KMS-11 (cell line): ENCODE results near the gene SND1.

Source experiments
- H2AFZ ChIP-seq: fragments of 200-600 bp; sonication (generic); 2 replicates; pipeline ENCODE4 v1.6.1; 2016; ENCODE audit warnings: antibody characterized with exemption, mixed run types, low read depth
- H3K27ac ChIP-seq: fragments of 200-600 bp; sonication (generic); 2 replicates; pipeline ENCODE4 v1.6.1; 2016; ENCODE audit warnings: mild to moderate bottlenecking, mixed run types
- H3K27me3 ChIP-seq: fragments of 200-600 bp; sonication (generic); 2 replicates; pipeline ENCODE4 v1.6.1; 2017; ENCODE audit warnings: mild to moderate bottlenecking, low read depth, mixed run types, moderate library complexity; ENCODE audit not compliant: insufficient read depth
- H3K36me3 ChIP-seq: fragments of 200-600 bp; sonication (generic); 2 replicates; pipeline ENCODE4 v1.6.1; 2017; ENCODE audit warnings: mild to moderate bottlenecking, mixed run types; ENCODE audit not compliant: insufficient read depth
- H3K4me1 ChIP-seq: fragments of 200-600 bp; sonication (generic); 2 replicates; pipeline ENCODE4 v1.6.1; 2016; ENCODE audit warnings: mild to moderate bottlenecking, low read depth, mixed run types; ENCODE audit not compliant: poor library complexity, severe bottlenecking
- H3K4me2 ChIP-seq: fragments of 200-600 bp; sonication (generic); 2 replicates; pipeline ENCODE4 v1.7.0; 2016; ENCODE audit warnings: mild to moderate bottlenecking, mixed run types
- H3K4me3 ChIP-seq: fragments of 200-600 bp; sonication (generic); IDR thresholded peaks from 2 replicates; pipeline ENCODE4 v1.6.1; 2017; ENCODE audit warnings: low read depth, low read length, mixed read lengths; ENCODE audit not compliant: insufficient read depth
- H3K79me2 ChIP-seq: fragments of 200-600 bp; sonication (generic); 2 replicates; pipeline ENCODE4 v1.6.1; 2016; ENCODE audit warnings: low read depth, mixed run types; ENCODE audit not compliant: insufficient read depth
- H3K9ac ChIP-seq: fragments of 200-600 bp; sonication (generic); 2 replicates; pipeline ENCODE4 v1.6.1; 2016; ENCODE audit warnings: mild to moderate bottlenecking, mixed run types
- H4K20me1 ChIP-seq: fragments of 200-600 bp; sonication (generic); 2 replicates; pipeline ENCODE4 v1.6.1; 2016; ENCODE audit warnings: mild to moderate bottlenecking, mixed run types; ENCODE audit not compliant: insufficient read depth
- CTCF ChIP-seq: fragments of 200-600 bp; sonication (generic); conservative IDR thresholded peaks from 2 replicates; pipeline ENCODE4 v1.6.1; 2017; ENCODE audit warnings: low read depth, mild to moderate bottlenecking, antibody characterized with exemption, low read length, moderate library complexity, mixed read lengths

Gene SND1

GRCh38 chr7:127924874-127925273 is 272.9 kb downstream of the SND1 start:
- peaks cover 16% of the 10 kb centered on the region; the same call in 1 of the 2 replicates for H4K20me1 ChIP-seq
- no peak overlapping the region for H3K27ac ChIP-seq
- H3K4me3 ChIP-seq, result no peak overlapping the region
- no peaks in the 10 kb centered on the region for H3K27me3 ChIP-seq
- peaks cover 57% of the 10 kb centered on the region for H3K4me1 ChIP-seq
- H3K36me3 ChIP-seq, result peaks cover 7% of the 10 kb centered on the region; the same call in 1 of the 2 replicates
- no peak for TF ChIP-seq CTCF
- H3K4me2 ChIP-seq, result no peak overlapping the region
- no peak overlapping the region for H3K9ac ChIP-seq
- no peak overlapping the region for H2AFZ ChIP-seq
- H3K79me2 ChIP-seq, result peaks cover 22% of the 10 kb centered on the region; the same call in 1 of the 2 replicates

GRCh38 chr7:127927348-127927696 is 275.3 kb downstream of the SND1 start:
- H3K4me1 ChIP-seq, result peaks cover 46% of the 10 kb centered on the region
- TF ChIP-seq CTCF, result no peak
- H4K20me1 ChIP-seq, result peaks cover 16% of the 10 kb centered on the region; the same call in 1 of the 2 replicates
- no peak overlapping the region for H3K9ac ChIP-seq
- no peaks in the 10 kb centered on the region for H3K27me3 ChIP-seq
- H3K36me3 ChIP-seq, result peaks cover 12% of the 10 kb centered on the region; the same call in 1 of the 2 replicates
- no peak overlapping the region for H2AFZ ChIP-seq
- no peak overlapping the region for H3K4me3 ChIP-seq
- H3K4me2 ChIP-seq, result no peak overlapping the region; the same call in 1 of the 2 replicates
- no peak overlapping the region for H3K27ac ChIP-seq
- peaks cover 22% of the 10 kb centered on the region; the same call in 1 of the 2 replicates for H3K79me2 ChIP-seq

- H3K4me1 ChIP-seq, result peaks cover 46% of the 10 kb centered on the region
- no peak overlapping the region; the same call in 1 of the 2 replicates for H3K4me2 ChIP-seq
- peaks cover 16% of the 10 kb centered on the region; the same call in 1 of the 2 replicates for H4K20me1 ChIP-seq
- H3K36me3 ChIP-seq, result peaks cover 12% of the 10 kb centered on the region; the same call in 1 of the 2 replicates
- H3K9ac ChIP-seq, result no peak overlapping the region
- no peak overlapping the region for H3K4me3 ChIP-seq
- H3K79me2 ChIP-seq, result peaks cover 22% of the 10 kb centered on the region; the same call in 1 of the 2 replicates
- H3K27ac ChIP-seq, result no peak overlapping the region
- no peaks in the 10 kb centered on the region for H3K27me3 ChIP-seq
- TF ChIP-seq CTCF, result no peak
- H2AFZ ChIP-seq, result no peak overlapping the region
Observed at GRCh38 chr7:127928222-127928621, 276.2 kb downstream of the SND1 start.

GRCh38 chr7:127928852-127929251 is 276.9 kb downstream of the SND1 start:
- no peak overlapping the region for H3K4me3 ChIP-seq
- no peaks in the 10 kb centered on the region for H3K27me3 ChIP-seq
- no peak overlapping the region for H3K9ac ChIP-seq
- peaks cover 22% of the 10 kb centered on the region; the same call in 1 of the 2 replicates for H3K79me2 ChIP-seq
- peaks cover 16% of the 10 kb centered on the region; the same call in 1 of the 2 replicates for H4K20me1 ChIP-seq
- no peak overlapping the region for H3K27ac ChIP-seq
- no peak for TF ChIP-seq CTCF
- H3K4me2 ChIP-seq, result no peak overlapping the region; the same call in 1 of the 2 replicates
- peaks cover 46% of the 10 kb centered on the region for H3K4me1 ChIP-seq
- H2AFZ ChIP-seq, result no peak overlapping the region
- H3K36me3 ChIP-seq, result peaks cover 12% of the 10 kb centered on the region; the same call in 1 of the 2 replicates
